ENCODE measurements around the gene BAHCC1.
"Not testable (repeated sequence)": the region's sequence is repeated elsewhere in the genome, so short reads cannot be mapped to it uniquely, and the experiment has no call there.

The BAHCC1 gene

GRCh38 chr17:81394921-81395599 lies at the start of gene BAHCC1:
TSS of gene BAHCC1 (plus strand) at chr17:81395457. CDS start at chr17:81399740, 4,283 bp downstream.
- peak; percentile 69 to 90 (median 74) for DNase-seq (ENCODE audit: low read depth in 2 of 3, low spot score in 2 of 3)

GRCh38 chr17:81346090-81346907 lies 49.0 kb upstream of the BAHCC1 start:
- DNase-seq (ENCODE audit: low read depth in 2 of 3, low spot score in 2 of 3): peak; percentile 84 to 91 (median 85)

DNA sequence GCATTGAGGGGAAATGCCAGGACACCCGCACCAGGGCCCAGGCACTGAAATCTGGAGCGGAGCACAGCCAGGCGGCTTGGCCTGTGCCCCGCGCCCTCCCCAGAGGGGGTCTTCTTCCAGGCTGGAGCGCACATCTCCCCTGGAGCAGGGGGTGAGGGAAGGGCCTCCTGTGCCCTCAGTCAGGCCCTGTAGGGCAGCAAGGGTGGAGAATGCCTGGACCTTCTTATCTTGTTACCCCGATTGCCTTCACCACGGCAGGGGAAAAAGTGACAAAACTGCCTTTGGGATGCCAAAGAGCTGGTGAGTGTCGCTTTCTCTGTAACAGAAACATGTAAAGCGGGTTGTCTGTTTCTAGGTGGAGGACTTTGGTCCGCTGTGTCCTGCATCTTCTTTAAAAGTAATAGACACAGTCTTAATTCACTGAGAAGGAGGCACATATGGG lies 48.3 kb upstream of the BAHCC1 start:
- DNase-seq (ENCODE audit: low read depth in 2 of 3, low spot score in 2 of 3): no peak

- no peak for DNase-seq (ENCODE audit: low read depth in 2 of 3, low spot score in 2 of 3)
Measured at GRCh38 chr17:81347437-81347836, 47.8 kb upstream of the BAHCC1 start.

DNA sequence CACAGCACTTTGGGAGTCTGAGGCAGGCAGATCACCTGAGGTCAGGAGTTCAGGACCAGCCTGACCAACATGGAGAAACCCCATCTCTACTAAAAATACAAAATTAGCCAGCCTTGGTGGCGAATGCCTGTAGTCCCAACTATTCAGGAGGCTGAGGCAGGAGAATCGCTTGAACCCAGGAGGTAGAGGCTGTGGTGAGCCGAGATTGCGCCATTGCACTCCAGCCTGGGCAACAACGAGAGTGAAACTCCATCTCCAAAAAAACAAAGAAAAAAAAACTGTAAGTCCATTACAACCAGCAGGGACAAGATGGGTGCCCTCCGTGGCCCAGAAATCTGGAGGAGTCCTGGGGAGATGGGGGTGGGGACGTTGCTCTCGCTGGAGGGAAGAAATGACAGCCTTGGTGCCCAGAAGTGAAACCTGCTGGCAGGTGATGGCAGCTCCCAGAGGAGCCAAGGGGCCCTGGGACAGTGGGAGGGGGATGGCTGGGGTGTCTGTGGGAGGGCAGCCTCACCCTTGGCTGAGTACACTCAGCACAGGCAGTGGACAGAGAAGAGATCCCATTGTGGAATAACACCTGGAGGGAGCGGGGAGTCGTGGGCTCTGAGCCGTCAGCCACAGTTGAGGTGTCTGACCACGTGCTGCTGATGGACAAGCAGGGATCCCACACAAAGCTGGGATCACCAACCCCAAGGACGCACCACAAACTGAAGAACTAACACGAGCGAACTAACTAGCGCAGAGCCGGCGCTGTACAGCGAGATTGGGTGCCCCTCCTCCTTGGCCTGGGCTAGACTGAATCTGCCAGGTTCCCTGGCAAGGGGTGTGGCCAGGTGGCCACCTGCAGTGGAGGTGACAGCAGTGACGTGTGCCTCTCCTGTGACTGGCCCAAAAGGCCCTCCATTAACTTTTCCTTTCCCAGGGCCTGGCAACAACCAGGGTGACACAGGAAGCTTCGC lies 46.9 kb upstream of the BAHCC1 start:
- DNase-seq (ENCODE audit: low read depth in 2 of 3, low spot score in 2 of 3): no peak

DNA sequence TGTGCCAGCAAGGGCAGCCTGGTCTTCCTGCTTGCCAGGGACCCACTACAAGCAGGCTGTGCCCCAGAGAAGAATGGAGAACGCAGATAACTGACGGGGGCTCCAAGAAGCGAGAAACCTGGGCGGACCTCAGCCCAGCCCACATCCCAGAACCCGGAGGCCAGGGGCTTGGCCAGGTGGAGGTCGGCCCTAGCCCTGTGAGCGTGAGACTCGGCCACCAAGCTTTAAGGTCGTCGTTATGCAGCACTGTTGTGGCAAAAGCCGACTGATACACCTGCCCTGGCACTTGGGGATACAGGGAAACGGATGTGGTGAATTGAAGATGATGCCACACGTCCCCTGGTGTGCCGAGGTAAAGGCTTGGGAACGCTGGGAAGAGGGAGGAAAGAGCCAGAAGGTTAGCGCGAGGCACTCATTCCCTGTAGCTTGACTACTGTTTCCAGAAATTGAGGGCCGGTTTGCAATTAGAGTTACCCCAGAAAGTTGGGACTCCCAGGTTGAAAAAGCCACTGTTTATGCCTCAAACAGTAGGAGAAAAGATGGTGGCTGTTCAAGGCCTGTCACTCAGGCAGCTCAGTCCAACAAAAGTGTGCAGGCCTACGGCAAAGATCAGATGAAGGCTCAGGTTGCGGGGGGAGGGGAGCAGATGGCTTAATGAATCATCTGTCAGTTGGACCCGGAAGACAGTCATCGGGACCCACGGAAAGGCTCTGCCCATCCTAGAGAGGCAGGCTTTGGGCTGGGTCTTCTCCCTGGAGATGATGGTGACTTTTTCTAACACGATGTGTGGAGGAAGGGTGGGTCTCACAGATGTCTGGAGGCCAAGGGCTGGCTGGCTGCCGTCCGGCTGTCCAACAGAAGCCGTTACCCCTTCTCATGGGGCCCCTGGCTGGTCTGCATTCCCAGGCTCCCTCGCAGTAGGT lies 45.6 kb upstream of the BAHCC1 start:
- DNase-seq (ENCODE audit: low read depth in 2 of 3, low spot score in 2 of 3): no peak

- no peak for DNase-seq (ENCODE audit: low read depth in 2 of 3, low spot score in 2 of 3)
Measured at GRCh38 chr17:81350320-81350890, 44.9 kb upstream of the BAHCC1 start.

GRCh38 chr17:81351329-81352052 lies 43.8 kb upstream of the BAHCC1 start:
- DNase-seq (ENCODE audit: low read depth in 2 of 3, low spot score in 2 of 3): not testable (repeated sequence)

- not testable (repeated sequence) for DNase-seq (ENCODE audit: low read depth in 2 of 3, low spot score in 2 of 3)
Measured at GRCh38 chr17:81352056-81352455, 43.2 kb upstream of the BAHCC1 start.

GRCh38 chr17:81354252-81354953 lies 40.9 kb upstream of the BAHCC1 start:
- no peak for DNase-seq (ENCODE audit: low read depth in 2 of 3, low spot score in 2 of 3)

GRCh38 chr17:81354954-81355347 lies 40.3 kb upstream of the BAHCC1 start:
- no peak for DNase-seq (ENCODE audit: low read depth in 2 of 3, low spot score in 2 of 3)

DNA sequence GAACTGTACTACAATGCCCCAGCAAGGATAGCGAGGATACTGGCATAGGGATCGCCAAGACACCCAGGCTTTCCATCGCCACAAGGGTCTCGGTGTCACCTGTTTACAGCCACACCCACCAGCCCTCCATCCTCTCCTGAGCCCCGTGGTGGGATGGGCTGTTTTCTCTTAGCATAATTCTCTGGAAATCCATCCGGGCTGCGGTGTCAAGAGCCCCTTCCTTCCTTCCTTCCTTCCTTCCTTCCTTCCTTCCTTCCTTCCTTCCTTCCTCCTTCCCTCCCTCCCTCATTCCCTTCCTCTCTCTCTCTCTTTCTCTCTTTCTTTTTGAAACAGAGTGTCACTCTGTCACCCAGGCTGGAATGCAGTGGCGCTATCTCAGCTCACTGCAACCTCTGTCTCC lies 36.0 kb upstream of the BAHCC1 start:
- no peak for DNase-seq (ENCODE audit: low read depth in 2 of 3, low spot score in 2 of 3)

GRCh38 chr17:81362001-81362400 lies 33.3 kb upstream of the BAHCC1 start:
- not testable (repeated sequence) for DNase-seq (ENCODE audit: low read depth in 2 of 3, low spot score in 2 of 3)

DNA sequence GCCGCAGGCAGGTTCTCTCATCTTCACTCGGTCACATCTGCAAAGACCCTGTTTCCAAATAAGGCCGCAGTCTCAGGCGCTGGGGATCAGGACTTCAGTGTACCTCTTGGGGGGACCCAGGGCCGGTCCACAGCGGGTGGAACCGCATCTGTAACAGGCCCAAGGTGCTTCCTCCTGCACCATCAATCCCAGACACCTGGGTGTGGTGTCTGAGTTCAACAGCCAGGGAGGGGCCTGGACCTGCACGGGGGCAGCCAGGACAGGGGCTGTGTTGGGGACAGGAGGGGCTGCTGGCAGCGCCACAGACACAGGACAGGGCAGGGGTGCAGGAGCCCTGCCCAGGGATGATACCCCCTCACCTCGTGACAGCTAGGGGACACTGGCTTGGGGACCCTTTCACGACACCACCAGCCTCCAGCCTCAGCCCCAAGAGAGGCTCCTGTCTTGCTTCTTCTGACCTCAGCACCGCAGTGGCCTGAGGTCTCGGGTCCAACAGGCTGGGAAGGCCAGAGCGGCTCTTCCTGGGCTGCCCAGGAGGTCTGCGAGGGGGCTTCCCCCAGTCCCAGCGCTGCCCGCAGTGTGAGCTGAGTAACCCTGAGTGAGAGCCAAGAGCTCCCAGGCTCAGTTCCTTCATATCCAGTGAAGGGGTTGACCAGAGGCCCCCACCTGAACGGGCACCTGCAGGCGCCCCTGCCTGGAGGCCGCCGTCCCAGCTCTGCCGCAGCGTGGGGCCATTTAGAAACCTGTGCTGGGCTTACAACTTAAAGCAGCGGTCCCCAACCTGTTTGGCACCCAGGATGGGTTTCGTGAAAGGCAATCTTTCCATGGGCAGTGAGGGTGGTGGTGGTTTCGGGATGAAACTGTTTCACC lies 30.7 kb upstream of the BAHCC1 start:
- no peak for DNase-seq (ENCODE audit: low read depth in 2 of 3, low spot score in 2 of 3)

GRCh38 chr17:81365148-81365600 lies 30.1 kb upstream of the BAHCC1 start:
- peak in 1 of 3 experiments; percentile 28 for DNase-seq (ENCODE audit: low read depth in 2 of 3, low spot score in 2 of 3)

DNA sequence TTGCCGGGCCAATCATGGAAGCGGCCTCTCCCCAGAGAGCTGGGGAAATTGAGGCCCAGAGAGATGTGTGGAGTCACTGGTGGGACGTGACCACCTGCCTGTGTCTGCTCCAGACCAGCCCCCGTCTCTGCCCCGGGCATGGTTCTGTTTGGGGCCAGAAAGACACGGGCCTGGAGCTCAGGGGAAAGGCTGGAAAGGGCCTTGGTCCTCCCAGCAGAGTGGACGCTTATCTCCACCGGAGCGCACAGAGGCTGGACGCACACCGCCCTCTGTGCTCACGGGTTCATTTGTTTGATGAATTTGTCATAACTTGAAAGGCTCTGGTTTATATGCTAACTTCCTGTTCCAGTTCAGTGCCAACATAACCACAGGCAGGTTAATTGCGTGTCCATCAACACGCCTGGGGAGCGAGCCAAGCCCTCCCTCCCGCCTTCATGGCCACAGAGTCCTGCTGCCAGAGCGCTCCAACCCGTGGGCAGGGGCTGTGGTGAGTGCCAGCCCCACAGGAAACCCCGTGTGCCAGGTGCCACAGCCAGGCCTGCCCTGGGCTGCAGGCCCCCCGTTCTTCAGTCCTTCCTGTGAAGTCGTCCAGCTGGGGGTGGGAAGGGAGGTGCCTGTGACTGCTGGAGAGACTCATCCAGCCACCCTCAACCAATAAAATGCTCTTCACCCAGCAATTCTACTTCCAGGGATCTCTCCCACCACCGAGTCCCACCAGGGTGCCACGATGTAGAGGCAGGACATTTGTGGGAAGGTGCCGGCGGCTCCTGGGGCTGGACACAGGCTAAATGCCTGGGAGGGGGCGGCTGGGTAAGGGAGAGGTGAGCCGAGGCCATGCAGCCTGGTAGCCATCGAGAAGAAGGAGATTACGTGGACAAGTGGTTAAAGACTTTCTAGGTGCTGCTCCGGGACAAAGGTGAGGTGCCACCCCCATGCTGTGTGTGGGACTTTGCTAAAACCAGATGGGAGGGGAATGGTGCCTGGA lies 29.4 kb upstream of the BAHCC1 start:
- DNase-seq (ENCODE audit: low read depth in 2 of 3, low spot score in 2 of 3): no peak

Data from activated CD8-positive, alpha-beta memory T cell treated with anti-CD3 and anti-CD28 coated beads for 48 hours (primary cell).